BE2C (cell line): ENCODE results near the gene NAA10.

Experiments
- DNase-seq: peaks from one replicate; pipeline ENCODE4 v3.0.0-alpha.2; 2020
- H3K27me3 ChIP-seq: fragments of 250-450 bp; sonication (Bioruptor Pico); 2 replicates; pipeline ENCODE4 v1.5.1; 2020; ENCODE audit warnings: mild to moderate bottlenecking
- H3K36me3 ChIP-seq: fragments of 250-450 bp; sonication (Bioruptor Pico); 2 replicates; pipeline ENCODE4 v1.5.1; 2020; ENCODE audit warnings: mild to moderate bottlenecking
- H3K4me1 ChIP-seq: fragments of 250-450 bp; sonication (Bioruptor Pico); 2 replicates; pipeline ENCODE4 v1.5.1; 2020
- H3K4me3 ChIP-seq: 2 replicates; pipeline ENCODE4 v1.5.1; 2011; ENCODE audit warnings: low read depth, low read length
- H3K9me3 ChIP-seq: fragments of 250-450 bp; sonication (Bioruptor Pico); 2 replicates; pipeline ENCODE4 v1.5.1; 2020
- CTCF ChIP-seq: IDR thresholded peaks from 2 replicates; pipeline ENCODE4 v1.5.1; 2012; ENCODE audit warnings: mild to moderate bottlenecking, low read depth, low read length

The NAA10 gene

GRCh38 chrX:153901753-153902140 lies 33.1 kb downstream of the NAA10 start:
- Histone ChIP-seq H3K9me3 (no peaks in the 10 kb centered on the region), H3K27me3 (no peaks in the 10 kb centered on the region), H3K4me1 (peaks cover 25% of the 10 kb centered on the region), H3K4me3 (no peak overlapping the region), H3K36me3 (no peaks in the 10 kb centered on the region)
- no peak for TF ChIP-seq CTCF
- DNase-seq, result no peak

GRCh38 chrX:153900831-153901752 lies 33.7 kb downstream of the NAA10 start:
- H3K27me3 ChIP-seq, result no peaks in the 10 kb centered on the region
- H3K4me1 ChIP-seq, result peaks cover 25% of the 10 kb centered on the region
- no peak overlapping the region for H3K4me3 ChIP-seq
- H3K9me3 ChIP-seq, result no peaks in the 10 kb centered on the region
- peak; percentile 80 for DNase-seq
- TF ChIP-seq CTCF, result no peak
- H3K36me3 ChIP-seq, result no peaks in the 10 kb centered on the region

GRCh38 chrX:153897899-153898298 lies 36.9 kb downstream of the NAA10 start:
- DNase-seq, result no peak
- Histone ChIP-seq H3K9me3 (no peaks in the 10 kb centered on the region), H3K4me3 (no peak overlapping the region), H3K4me1 (peaks cover 18% of the 10 kb centered on the region), H3K27me3 (no peaks in the 10 kb centered on the region), H3K36me3 (no peaks in the 10 kb centered on the region)
- no peak for TF ChIP-seq CTCF

GRCh38 chrX:153889123-153889522 lies 45.7 kb downstream of the NAA10 start:
- no peaks in the 10 kb centered on the region for H3K27me3 ChIP-seq
- peaks cover 5% of the 10 kb centered on the region for H3K4me1 ChIP-seq
- no peaks in the 10 kb centered on the region for H3K36me3 ChIP-seq
- no peak for TF ChIP-seq CTCF
- no peak overlapping the region for H3K4me3 ChIP-seq
- DNase-seq, result no peak
- H3K9me3 ChIP-seq, result no peaks in the 10 kb centered on the region

- H3K9me3 ChIP-seq, result no peaks in the 10 kb centered on the region
- H3K36me3 ChIP-seq, result peaks cover 3% of the 10 kb centered on the region; the same call in 1 of the 2 replicates
- no peak overlapping the region for H3K4me3 ChIP-seq
- DNase-seq, result no peak
- H3K27me3 ChIP-seq, result no peaks in the 10 kb centered on the region
- peaks cover 5% of the 10 kb centered on the region for H3K4me1 ChIP-seq
- no peak for TF ChIP-seq CTCF
Observed at GRCh38 chrX:153888344-153888743, 46.5 kb downstream of the NAA10 start.

- Histone ChIP-seq H3K9me3 (no peaks in the 10 kb centered on the region), H3K36me3 (peaks cover 3% of the 10 kb centered on the region; the same call in 1 of the 2 replicates), H3K27me3 (no peaks in the 10 kb centered on the region), H3K4me3 (no peak overlapping the region), H3K4me1 (peaks cover 12% of the 10 kb centered on the region)
- no peak for TF ChIP-seq CTCF
- no peak for DNase-seq
Observed at GRCh38 chrX:153887385-153887784, 47.5 kb downstream of the NAA10 start.
